Endothelial cell of umbilical vein (primary cell): ENCODE results near the gene BMPR1A. TPM values are rescaled to one million over a fixed set of nuclear protein-coding genes. Genes with fewer than 3 reads are reported as not detected.

Source experiments
- BruUV-seq: library from RNA; stranded (reverse); fragments of 400-500 nt; replicated peaks from 2 replicates; lab custom pipeline; 2021; lab: Mats Ljungman, UMichigan
- CTCF ChIA-PET: fragments of 300-600, 350-600 bp; sonication (Branson Sonifier 250); formaldehyde crosslinking; loops from one replicate; lab custom pipeline; 2021; ENCODE audit warnings: antibody characterized with exemption, inconsistent platforms; lab: Charles Lee
- POLR2A ChIA-PET: fragments of 300-600, 350-600 bp; sonication (Branson Sonifier 250); formaldehyde crosslinking; loops from one replicate; lab custom pipeline; 2021; ENCODE audit warnings: antibody characterized with exemption, inconsistent platforms; lab: Charles Lee
- DNase-seq: peaks from one replicate; pipeline ENCODE4 v3.0.0-alpha.2; 2011; ENCODE audit warnings: low read depth, low spot score
- FAIRE-seq: peaks from 2 replicates; lab custom pipeline; 2011; peaks lifted over from hg19 to GRCh38; lab: Jason Lieb, UNC
- H2AFZ ChIP-seq: 2 replicates; pipeline ENCODE4 v1.6.0; 2012; ENCODE audit warnings: low read depth, low read length, control low read depth, inconsistent platforms
- H3K27ac ChIP-seq: 2 replicates; pipeline ENCODE4 v1.5.1; 2011; ENCODE audit warnings: low read depth, mild to moderate bottlenecking, control low read depth, low read length, moderate library complexity; ENCODE audit not compliant: insufficient read depth
- H3K27me3 ChIP-seq, 2 experiments: 2 replicates each; pipeline versions ENCODE4 v1.6.0 to v1.6.1; 2011; ENCODE audit warnings: low read length in 2 of 2, mixed read lengths in 1 of 2; ENCODE audit not compliant: control insufficient read depth in 2 of 2, insufficient read depth in 2 of 2
- H3K36me3 ChIP-seq, 2 experiments: 2 replicates in 1 of 2; 3 replicates in 1 of 2; pipeline ENCODE4 v1.5.1; 2011; ENCODE audit warnings: low read length in 2 of 2, mild to moderate bottlenecking in 1 of 2, moderate library complexity in 1 of 2; ENCODE audit not compliant: control insufficient read depth in 2 of 2, insufficient read depth in 2 of 2; ENCODE audit errors: extremely low read depth in 1 of 2
- H3K4me1 ChIP-seq: 3 replicates; pipeline ENCODE4 v1.5.1; 2011; ENCODE audit warnings: mild to moderate bottlenecking, low read length; ENCODE audit not compliant: control insufficient read depth, insufficient read depth; ENCODE audit errors: extremely low read depth
- H3K4me2 ChIP-seq: 2 replicates; pipeline ENCODE4 v1.6.1; 2011; ENCODE audit warnings: low read length, control low read depth, mixed read lengths; ENCODE audit not compliant: insufficient read depth
- H3K4me3 ChIP-seq, 3 experiments: fragments of 200-600 bp in 1 of 3; sonication (generic), shearing (Covaris generic) in 1 of 3; replicated peaks in 1 of 3; 2 replicates each; pipeline ENCODE4 v1.5.1; 2011 to 2016; ENCODE audit warnings: control low read depth in 3 of 3, low read length in 3 of 3, mild to moderate bottlenecking in 2 of 3, inconsistent platforms in 1 of 3, low read depth in 1 of 3, moderate library complexity in 1 of 3; ENCODE audit not compliant: insufficient read depth in 1 of 3
- H3K79me2 ChIP-seq: 2 replicates; pipeline ENCODE4 v1.6.0; 2012; ENCODE audit warnings: low read length, inconsistent platforms; ENCODE audit not compliant: control insufficient read depth, insufficient read depth
- H3K9ac ChIP-seq: replicated peaks from 2 replicates; pipeline ENCODE3; 2011; ENCODE audit warnings: low read length, control low read depth; ENCODE audit not compliant: insufficient read depth; ENCODE audit errors: extremely low read depth
- H3K9me1 ChIP-seq: replicated peaks from 3 replicates; pipeline ENCODE4 v1.6.0; 2011; ENCODE audit warnings: mild to moderate bottlenecking, low read length; ENCODE audit not compliant: control insufficient read depth, insufficient read depth; ENCODE audit errors: extremely low read depth
- H3K9me3 ChIP-seq: replicated peaks from 2 replicates; pipeline ENCODE4 v1.5.1; 2012; ENCODE audit warnings: low read length, inconsistent platforms; ENCODE audit not compliant: control insufficient read depth, insufficient read depth
- H4K20me1 ChIP-seq: replicated peaks from 2 replicates; pipeline ENCODE3; 2011; ENCODE audit warnings: mild to moderate bottlenecking, low read length; ENCODE audit not compliant: control insufficient read depth, insufficient read depth; ENCODE audit errors: extremely low read depth
- EZH2 ChIP-seq: IDR thresholded peaks from 2 replicates; pipeline ENCODE4 v1.6.1; 2012; ENCODE audit warnings: borderline replicate concordance, low read depth, mild to moderate bottlenecking, moderate library complexity, low read length, inconsistent platforms; ENCODE audit not compliant: severe bottlenecking
- GATA2 ChIP-seq: IDR thresholded peaks from 2 replicates; pipeline ENCODE4 v1.7.0; 2011; ENCODE audit warnings: low read depth, mild to moderate bottlenecking, moderate library complexity, mixed read lengths, low read length; ENCODE audit not compliant: insufficient read length, insufficient read depth
- POLR2A ChIP-seq: IDR thresholded peaks from 2 replicates; pipeline ENCODE4 v1.6.1; 2012; ENCODE audit warnings: low read depth, mild to moderate bottlenecking, control low read depth, low read length
- POLR2AphosphoS5 ChIP-seq: IDR thresholded peaks from 2 replicates; pipeline ENCODE4 v1.6.1; 2012; ENCODE audit warnings: low read depth, mild to moderate bottlenecking, control low read depth, low read length, moderate library complexity; ENCODE audit not compliant: insufficient read depth
- dilution Hi-C: fragments of 300-500 bp; cut with MboI; formaldehyde crosslinking; loops from one replicate; pipeline ENCODE4 v1.15.0; 2019; ENCODE audit warnings: low sequenced_read_pairs; ENCODE audit not compliant: extremely low pct_ligation_motif_present
- intact Hi-C: fragments of 100-400 bp; cut with micrococcal nuclease; formaldehyde crosslinking; loops from one replicate; pipeline ENCODE4 v1.10.0; 2022
- polyA plus RNA-seq, 4 experiments: library from polyadenylated mRNA; depleted of rRNA in 3 of 4; stranded (reverse) in 3 of 4; unstranded in 1 of 4; fragments of >200 nt; gene quantifications; 2 replicates each; pipeline versions ENCODE4 v1.2.1 to v1.2.3, GENCODE V29; 2011 to 2012; ENCODE audit warnings: missing spikeins in 1 of 4
- total RNA-seq: library from RNA; stranded (reverse); gene quantifications from 2 replicates; pipeline ENCODE4 v1.2.3, GENCODE V29; 2021

The BMPR1A gene
- total and polyA plus RNA-seq, 2 donors (not counting 3 experiments of a cell fraction or from before 2014, with no cell fraction given) = not detected

DNA sequence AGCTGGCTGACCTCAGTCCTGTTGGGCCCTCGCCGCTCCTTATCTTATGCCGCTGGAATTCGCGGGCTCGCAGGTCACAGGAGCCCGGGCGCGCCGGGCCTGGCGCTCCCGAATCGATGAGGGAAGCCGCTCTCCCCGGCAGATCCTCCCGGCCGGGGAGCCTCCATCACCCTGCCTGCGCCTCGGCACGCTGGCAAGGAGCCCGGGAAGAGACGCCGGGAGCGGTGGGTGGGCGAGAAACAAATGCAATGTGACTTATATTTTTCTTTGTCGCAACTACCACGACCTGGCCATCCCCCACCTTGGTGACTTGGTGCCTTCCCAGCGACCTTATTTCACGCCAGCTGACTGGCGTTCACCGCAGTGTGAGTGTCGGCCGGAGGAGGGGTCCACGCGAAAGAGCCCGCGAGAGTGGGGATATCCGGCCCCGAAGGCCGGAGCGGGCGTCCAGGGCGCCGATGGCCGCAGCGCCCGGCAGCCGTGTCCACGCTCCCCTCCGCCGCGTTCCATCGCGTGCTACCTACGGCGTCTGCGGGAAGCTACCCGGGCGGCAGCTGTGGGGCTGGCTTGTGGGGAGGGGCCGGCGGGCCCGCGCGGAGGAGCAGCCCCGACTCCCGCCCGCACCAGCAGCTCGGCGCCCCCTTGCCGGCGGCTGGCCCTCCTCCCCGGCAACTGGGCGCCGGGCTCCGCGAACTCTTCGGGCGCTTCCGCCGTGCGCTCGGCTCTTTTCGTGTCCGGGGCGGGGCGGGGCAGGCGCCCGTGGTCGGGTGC, 494 bp upstream of the BMPR1A start:
- DNase-seq (no peak), FAIRE-seq (peak; percentile 26)
- dilution Hi-C loops (no loop called here), intact Hi-C loops (loop anchor here (1.0 kb wide), 1 partner anchor 8 kb away; no protein-coding TSS in a partner anchor)
- TF ChIP-seq POLR2AphosphoS5 (peak; percentile 17), POLR2A (no peak), EZH2 (peak; percentile 92)
- Histone ChIP-seq H3K4me3 (peak overlapping the region in 2 of 3 experiments; percentile 2 to 26), H3K9me3 (peaks cover 2% of the 10 kb centered on the region), H2AFZ (peak overlapping the region; percentile 60), H3K4me2 (peak overlapping the region; percentile 57), H3K9me1 (no peaks in the 10 kb centered on the region), H3K36me3 (no peaks in the 10 kb centered on the region), H3K9ac (no peak overlapping the region), H3K27me3 (peaks cover 73 to 85% of the 10 kb centered on the region in 2 experiments), H3K27ac (no peak overlapping the region), H3K79me2 (no peaks in the 10 kb centered on the region), H4K20me1 (peaks cover 7% of the 10 kb centered on the region), H3K4me1 (peaks cover 3% of the 10 kb centered on the region)
- POLR2A ChIA-PET = no interaction called here
- CTCF ChIA-PET = interaction anchor here (0.9 to 2.7 kb wide), 3 partner anchors 23 to 144 kb away, joined by 3 to 13 read pairs (median 7); no protein-coding TSS in a partner anchor
- no TSS peak for BruUV-seq

DNA sequence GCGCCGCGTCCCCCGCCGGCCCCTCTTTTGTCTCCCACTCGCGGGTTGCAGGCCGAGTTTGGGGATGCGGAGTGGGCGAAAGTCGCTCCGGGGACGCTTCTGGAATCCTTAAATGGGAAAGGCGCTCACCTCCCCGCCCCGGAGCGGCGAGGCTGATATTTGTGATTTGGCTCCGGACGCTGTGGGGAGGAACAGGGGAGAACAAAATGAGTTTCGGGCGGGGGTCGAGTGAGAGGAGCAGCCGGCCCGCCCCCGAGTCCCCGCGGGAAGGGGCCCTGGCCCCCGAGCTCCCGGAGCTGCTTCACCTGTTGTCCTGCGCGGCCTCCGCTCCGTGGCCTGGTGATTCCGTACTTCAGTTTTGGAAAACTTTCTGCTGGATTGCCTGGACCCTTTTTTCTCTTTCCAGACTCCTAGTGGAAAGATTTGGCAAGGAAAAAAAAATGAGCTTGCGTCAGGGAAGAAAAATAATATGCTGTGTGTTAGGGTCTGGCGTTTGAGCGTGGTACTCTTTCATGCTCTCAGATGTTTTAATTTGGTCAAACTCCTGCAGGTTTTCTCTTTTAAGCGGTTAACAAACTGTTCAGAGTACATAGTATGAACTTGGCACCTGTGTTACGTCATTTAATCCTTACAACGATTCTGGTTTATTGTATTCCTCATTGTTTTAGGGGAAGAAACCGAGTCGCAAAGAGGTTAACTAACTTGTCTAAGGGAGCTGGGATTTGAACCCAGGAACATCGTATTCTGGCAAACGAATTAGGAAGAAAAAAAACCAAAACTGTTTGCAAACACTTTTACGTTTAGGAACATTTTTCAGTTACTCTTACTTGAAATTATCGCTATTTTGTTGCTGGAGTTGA, 924 bp downstream of the BMPR1A start:
- ChIA-PET CTCF (interaction anchor here (0.7 to 2.7 kb wide), 6 partner anchors 9 to 231 kb away, joined by 3 to 13 read pairs (median 4); no protein-coding TSS in a partner anchor), POLR2A (no interaction called here)
- H3K36me3 ChIP-seq = no peaks in the 10 kb centered on the region
- intact Hi-C loops (no loop called here), dilution Hi-C loops (no loop called here)
- peaks cover 3% of the 10 kb centered on the region for H3K4me1 ChIP-seq
- H3K27ac ChIP-seq = no peak overlapping the region
- no peak for FAIRE-seq
- DNase-seq = no peak
- H3K9ac ChIP-seq = no peak overlapping the region
- no peak overlapping the region for H2AFZ ChIP-seq
- H3K27me3 ChIP-seq = peaks cover 76 to 91% of the 10 kb centered on the region in 2 experiments
- H4K20me1 ChIP-seq = peaks cover 7% of the 10 kb centered on the region
- H3K79me2 ChIP-seq = no peaks in the 10 kb centered on the region
- TF ChIP-seq EZH2 = peak; percentile 93
- TF ChIP-seq GATA2 = no peak
- no TSS peak for BruUV-seq
- H3K9me1 ChIP-seq = no peaks in the 10 kb centered on the region
- no peak overlapping the region for H3K4me3 ChIP-seq
- peak overlapping the region; percentile 46 for H3K4me2 ChIP-seq
- H3K9me3 ChIP-seq = no peaks in the 10 kb centered on the region
